ENCODE results near the gene GBE1. TPM values are rescaled to one million over a fixed set of nuclear protein-coding genes. Genes with fewer than 3 reads are reported as not detected.

GBE1 gene
- total RNA-seq, 4 donors from 2014 or later, result 22.2 to 27.8 (median 25.3) TPM

GRCh38 chr3:81676706-81677456 lies 84.6 kb downstream of the GBE1 start:
- H3K27me3 ChIP-seq, result no peaks in the 10 kb centered on the region
- H3K4me3 ChIP-seq, result no peak overlapping the region
- H3K36me3 ChIP-seq, result peaks cover 0 to 4% (median 0%) of the 10 kb centered on the region in 4 donors
- intact Hi-C loops (cut with DNase I), result no loop called here
- no peak for DNase-seq (ENCODE audit: extremely low spot score)
- TF ChIP-seq CTCF (IDR thresholded peaks at IDR 0.05), result no peak
- no peak for TF ChIP-seq POLR2A (IDR thresholded peaks at IDR 0.05; ENCODE audit: low read depth)
- no peak for TF ChIP-seq POLR2AphosphoS5 (IDR thresholded peaks at IDR 0.05)
- TF ChIP-seq EP300 (IDR thresholded peaks at IDR 0.05), result no peak
- no peaks in the 10 kb centered on the region for H3K4me1 ChIP-seq
- no peak overlapping the region for H3K27ac ChIP-seq (replicated peaks in 1 of 4)
- no peaks in the 10 kb centered on the region for H3K9me3 ChIP-seq
- WGBS, result 88% methylated on average over 5 of the region's 5 CpGs

- TF ChIP-seq POLR2A (IDR thresholded peaks at IDR 0.05; ENCODE audit: low read depth), result no peak
- TF ChIP-seq POLR2AphosphoS5 (IDR thresholded peaks at IDR 0.05), result no peak
- no peak for TF ChIP-seq CTCF (IDR thresholded peaks at IDR 0.05)
- no peak for TF ChIP-seq EP300 (IDR thresholded peaks at IDR 0.05)
- no peak overlapping the region for H3K27ac ChIP-seq (replicated peaks in 1 of 4)
- no peaks in the 10 kb centered on the region for H3K9me3 ChIP-seq
- no peaks in the 10 kb centered on the region for H3K4me1 ChIP-seq
- DNase-seq (ENCODE audit: extremely low spot score), result no peak
- no peak overlapping the region for H3K4me3 ChIP-seq
- H3K27me3 ChIP-seq, result no peaks in the 10 kb centered on the region
- intact Hi-C loops (cut with DNase I), result no loop called here
- H3K36me3 ChIP-seq, result peaks cover 0 to 8% (median 0%) of the 10 kb centered on the region in 4 donors
Measured at GRCh38 chr3:81674690-81675089, 86.8 kb downstream of the GBE1 start.

- TF ChIP-seq CTCF (IDR thresholded peaks at IDR 0.05) (no peak), POLR2AphosphoS5 (IDR thresholded peaks at IDR 0.05) (no peak), POLR2A (IDR thresholded peaks at IDR 0.05; ENCODE audit: low read depth) (no peak), EP300 (IDR thresholded peaks at IDR 0.05) (no peak)
- H3K4me1 ChIP-seq, result peaks cover 0 to 7% (median 0%) of the 10 kb centered on the region in 4 donors
Measured at GRCh38 chr3:81668283-81668682, 93.2 kb downstream of the GBE1 start.

GRCh38 chr3:81666502-81667121 lies 94.8 kb downstream of the GBE1 start:
- H3K9me3 ChIP-seq, result no peaks in the 10 kb centered on the region
- peaks cover 0 to 7% (median 0%) of the 10 kb centered on the region in 4 donors for H3K4me1 ChIP-seq
- H3K27me3 ChIP-seq, result no peaks in the 10 kb centered on the region
- H3K36me3 ChIP-seq, result peaks cover 0 to 16% (median 0%) of the 10 kb centered on the region in 4 donors
- TF ChIP-seq EP300 (IDR thresholded peaks at IDR 0.05) (no peak), CTCF (IDR thresholded peaks at IDR 0.05) (peak; percentile 57 to 76 (median 65))
- no peak for DNase-seq (ENCODE audit: extremely low spot score)
- intact Hi-C loops (cut with DNase I), result loop anchor here (5.0 kb wide), 1 partner anchor 466 kb away; no protein-coding TSS in a partner anchor
- no peak overlapping the region for H3K4me3 ChIP-seq
- H3K27ac ChIP-seq (replicated peaks in 1 of 4), result no peak overlapping the region

More at GRCh38 chr3:81668283-81668682, 93.2 kb downstream of the GBE1 start:
- intact Hi-C loops (cut with DNase I), result loop anchor here (5.0 kb wide), 1 partner anchor 464 kb away; no protein-coding TSS in a partner anchor
- peaks cover 0 to 16% (median 0%) of the 10 kb centered on the region in 4 donors for H3K36me3 ChIP-seq
- no peak for DNase-seq (ENCODE audit: extremely low spot score)
- WGBS, result 88% methylated on average over 3 of the region's 3 CpGs
- H3K4me3 ChIP-seq, result no peak overlapping the region
- H3K9me3 ChIP-seq, result no peaks in the 10 kb centered on the region
- no peaks in the 10 kb centered on the region for H3K27me3 ChIP-seq
- H3K27ac ChIP-seq (replicated peaks in 1 of 4), result no peak overlapping the region
